HUES6 (cell line): ENCODE measurements around the gene CALCOCO1.

Source experiments
- H3K27ac ChIP-seq: 2 replicates; pipeline ENCODE4 v1.7.0; 2013; ENCODE audit warnings: low read depth, mild to moderate bottlenecking, low read length, inconsistent platforms
- H3K27me3 ChIP-seq: 2 replicates; pipeline ENCODE4 v1.6.1; 2013; ENCODE audit warnings: low read length; ENCODE audit not compliant: control insufficient read depth, insufficient read depth
- H3K36me3 ChIP-seq: 2 replicates; pipeline ENCODE4 v1.6.1; 2013; ENCODE audit warnings: low read length; ENCODE audit not compliant: control insufficient read depth, insufficient read depth
- H3K4me1 ChIP-seq: 2 replicates; pipeline ENCODE4 v1.6.1; 2013; ENCODE audit warnings: low read length; ENCODE audit not compliant: control insufficient read depth, insufficient read depth
- H3K4me3 ChIP-seq: 2 replicates; pipeline ENCODE4 v1.5.1; 2013; ENCODE audit warnings: low read depth, low read length
- H3K9ac ChIP-seq: one replicate; pipeline ENCODE4 v1.6.1; 2013; ENCODE audit warnings: mild to moderate bottlenecking, low read length
- H3K9me3 ChIP-seq: 2 replicates; pipeline ENCODE4 v1.6.1; 2013; ENCODE audit warnings: low read depth, low read length; ENCODE audit not compliant: control insufficient read depth, insufficient read depth

Gene CALCOCO1

DNA sequence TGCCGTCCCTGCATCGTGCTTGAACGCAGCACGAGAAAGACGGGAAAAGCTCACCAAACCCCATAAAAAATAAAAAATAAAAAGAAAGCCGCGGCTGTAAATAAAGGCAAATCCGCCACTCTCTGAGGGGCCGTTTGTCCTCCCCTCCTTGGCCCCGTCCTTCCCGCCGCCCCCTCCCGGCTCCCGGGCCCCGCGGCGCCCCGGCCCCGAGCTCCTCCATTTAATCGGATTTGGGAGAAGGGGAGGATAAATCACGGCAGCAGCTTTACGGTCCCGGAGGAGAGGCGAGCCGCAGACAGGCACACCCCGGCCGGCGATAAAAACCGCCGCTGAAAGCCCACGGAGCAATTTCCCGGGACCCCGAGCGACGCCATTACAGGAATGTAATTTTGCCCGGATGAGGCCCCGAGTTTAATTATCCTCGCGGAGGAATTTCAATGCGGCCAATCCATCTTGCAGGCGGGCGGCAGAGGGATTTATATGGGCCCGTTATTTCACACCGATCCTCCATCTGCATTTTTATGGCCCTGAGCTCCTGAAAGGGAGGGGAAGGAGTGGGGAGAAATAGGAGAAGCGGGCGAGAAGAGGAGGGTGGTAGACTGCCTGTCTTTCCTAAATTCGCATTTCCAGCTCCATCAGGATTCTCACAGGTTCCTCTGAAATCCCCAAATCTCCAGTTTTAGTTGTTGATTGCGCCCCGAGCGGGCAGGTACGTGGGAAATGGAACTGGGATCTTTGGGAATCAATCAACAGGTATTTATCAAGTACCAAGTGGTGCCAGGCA is 50.0 kb downstream of the CALCOCO1 start:
- peak overlapping the region; percentile 82 for H3K4me3 ChIP-seq
- H3K36me3 ChIP-seq = peaks cover 19% of the 10 kb centered on the region
- peak overlapping the region; percentile 73 for H3K9ac ChIP-seq
- peaks cover 18% of the 10 kb centered on the region for H3K4me1 ChIP-seq
- H3K9me3 ChIP-seq = no peaks in the 10 kb centered on the region
- H3K27ac ChIP-seq = peak overlapping the region; percentile 86
- no peaks in the 10 kb centered on the region; the same call in 1 of the 2 replicates for H3K27me3 ChIP-seq

GRCh38 chr12:53676656-53677015 is 50.6 kb downstream of the CALCOCO1 start:
- Histone ChIP-seq H3K4me1 (peaks cover 18% of the 10 kb centered on the region), H3K4me3 (peak overlapping the region; percentile 82), H3K9ac (peak overlapping the region; percentile 73), H3K36me3 (peaks cover 24% of the 10 kb centered on the region), H3K27me3 (no peaks in the 10 kb centered on the region; the same call in 1 of the 2 replicates), H3K27ac (peak overlapping the region; percentile 86), H3K9me3 (no peaks in the 10 kb centered on the region)

- H3K9me3 ChIP-seq = no peaks in the 10 kb centered on the region
- H3K4me3 ChIP-seq = peak within 1 kb of the TSS; percentile 82
- peak within 1 kb of the TSS; percentile 91 for H3K9ac ChIP-seq
- peaks cover 31% of the 10 kb centered on the region for H3K36me3 ChIP-seq
- H3K27ac ChIP-seq = peak within 1 kb of the TSS; percentile 86
- no peaks in the 10 kb centered on the region; the same call in 1 of the 2 replicates for H3K27me3 ChIP-seq
- H3K4me1 ChIP-seq = peaks cover 18% of the 10 kb centered on the region
These were observed 51.3 kb downstream of the CALCOCO1 start, which contains the start of gene ATP5MC2 for GRCh38 chr12:53675701-53676607. Gene ATP5MC2 (minus strand): TSS chr12:53676083. CDS start chr12:53672614, 3,469 bp downstream.

- Histone ChIP-seq H3K27me3 (no peaks in the 10 kb centered on the region; the same call in 1 of the 2 replicates), H3K36me3 (peaks cover 39% of the 10 kb centered on the region), H3K27ac (peak overlapping the region; percentile 72), H3K4me3 (peak overlapping the region; percentile 82), H3K4me1 (peaks cover 18% of the 10 kb centered on the region), H3K9me3 (no peaks in the 10 kb centered on the region), H3K9ac (peak overlapping the region; percentile 91)
These were observed 52.1 kb downstream of the CALCOCO1 start for GRCh38 chr12:53674977-53675700.

DNA sequence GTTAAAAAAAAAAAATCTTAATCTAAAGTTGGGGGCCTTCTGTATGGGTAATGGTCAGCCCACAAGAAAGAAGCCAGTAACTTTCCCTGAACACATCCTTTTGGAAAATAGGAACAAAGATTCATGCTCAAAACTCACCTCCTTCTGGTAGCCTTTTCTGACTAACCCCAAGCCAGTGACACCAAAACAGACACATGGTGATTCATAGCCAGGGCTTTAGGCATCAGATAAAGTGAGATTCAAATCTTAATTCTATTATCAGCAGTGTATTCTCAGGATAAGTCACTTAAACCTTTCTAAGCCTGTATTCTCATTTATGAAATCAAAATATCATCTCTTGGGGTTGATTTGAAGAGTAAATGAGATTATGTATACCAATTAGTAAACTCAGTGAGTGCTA is 56.3 kb downstream of the CALCOCO1 start:
- Histone ChIP-seq H3K36me3 (peaks cover 69% of the 10 kb centered on the region), H3K9ac (no peak overlapping the region)

DNA sequence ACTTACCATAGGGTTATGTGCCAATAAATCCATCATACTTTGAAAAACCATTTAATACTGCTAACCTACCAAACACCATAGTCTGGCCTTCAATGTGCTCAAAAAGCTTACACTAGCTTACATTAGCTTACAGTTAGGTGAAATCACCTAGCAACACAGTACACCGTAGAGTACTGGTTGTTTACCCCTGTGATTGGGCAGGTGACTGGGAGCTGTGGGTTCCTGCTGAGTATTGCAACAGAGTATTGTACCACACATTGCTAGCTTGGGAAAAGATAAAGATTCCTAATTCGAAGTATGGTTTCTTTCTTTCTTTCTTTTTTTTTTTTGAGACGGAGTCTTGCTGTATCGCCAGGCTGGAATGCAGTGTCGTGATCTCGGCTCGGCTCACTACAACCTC is 56.9 kb downstream of the CALCOCO1 start:
- Histone ChIP-seq H3K4me3 (no peak overlapping the region), H3K4me1 (peaks cover 5% of the 10 kb centered on the region; the same call in 1 of the 2 replicates), H3K36me3 (peaks cover 74% of the 10 kb centered on the region), H3K9ac (no peak overlapping the region), H3K9me3 (no peaks in the 10 kb centered on the region), H3K27me3 (no peaks in the 10 kb centered on the region), H3K27ac (no peak overlapping the region)

More for the DNA sequence above, 56.3 kb downstream of the CALCOCO1 start:
- peaks cover 6% of the 10 kb centered on the region; the same call in 1 of the 2 replicates for H3K4me1 ChIP-seq
- no peak overlapping the region for H3K4me3 ChIP-seq
- H3K9me3 ChIP-seq = no peaks in the 10 kb centered on the region
- no peak overlapping the region for H3K27ac ChIP-seq
- no peaks in the 10 kb centered on the region for H3K27me3 ChIP-seq

- peaks cover 76% of the 10 kb centered on the region for H3K36me3 ChIP-seq
- no peaks in the 10 kb centered on the region for H3K4me1 ChIP-seq
These were observed 60.2 kb downstream of the CALCOCO1 start for GRCh38 chr12:53667080-53667479.

DNA sequence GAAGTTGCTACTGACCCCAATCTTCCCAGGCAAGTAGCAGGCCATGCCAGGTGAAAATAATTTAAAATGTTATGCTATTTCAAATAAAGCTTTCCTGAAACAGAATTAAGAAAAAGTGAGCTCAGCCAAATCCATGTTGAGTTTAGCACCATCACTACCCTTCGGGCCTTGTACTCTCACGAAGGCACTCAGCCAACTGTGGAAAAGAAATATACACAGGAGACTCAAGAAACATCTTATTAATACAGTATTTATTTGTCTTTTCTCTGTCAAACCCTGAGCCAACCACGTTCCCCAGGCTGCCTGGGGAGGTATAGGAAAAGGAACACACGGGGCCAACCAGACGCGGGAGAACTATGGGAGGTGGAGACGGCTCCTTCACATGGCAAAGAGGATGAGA is 62.3 kb downstream of the CALCOCO1 start:
- no peaks in the 10 kb centered on the region for H3K27me3 ChIP-seq
- H3K9me3 ChIP-seq = no peaks in the 10 kb centered on the region
- no peaks in the 10 kb centered on the region for H3K4me1 ChIP-seq
- H3K27ac ChIP-seq = no peak overlapping the region
- no peak overlapping the region for H3K4me3 ChIP-seq
- peaks cover 57% of the 10 kb centered on the region for H3K36me3 ChIP-seq
- no peak overlapping the region for H3K9ac ChIP-seq

More at GRCh38 chr12:53667080-53667479, 60.2 kb downstream of the CALCOCO1 start:
- Histone ChIP-seq H3K9ac (no peak overlapping the region), H3K27ac (no peak overlapping the region), H3K27me3 (no peaks in the 10 kb centered on the region), H3K9me3 (no peaks in the 10 kb centered on the region), H3K4me3 (no peak overlapping the region)

- peaks cover 50% of the 10 kb centered on the region for H3K36me3 ChIP-seq
- no peak overlapping the region for H3K27ac ChIP-seq
- no peaks in the 10 kb centered on the region for H3K27me3 ChIP-seq
- peaks cover 3% of the 10 kb centered on the region; the same call in 1 of the 2 replicates for H3K4me1 ChIP-seq
- no peak overlapping the region for H3K4me3 ChIP-seq
- H3K9me3 ChIP-seq = no peaks in the 10 kb centered on the region
- H3K9ac ChIP-seq = no peak overlapping the region
These were observed 63.1 kb downstream of the CALCOCO1 start for GRCh38 chr12:53664191-53664590.

DNA sequence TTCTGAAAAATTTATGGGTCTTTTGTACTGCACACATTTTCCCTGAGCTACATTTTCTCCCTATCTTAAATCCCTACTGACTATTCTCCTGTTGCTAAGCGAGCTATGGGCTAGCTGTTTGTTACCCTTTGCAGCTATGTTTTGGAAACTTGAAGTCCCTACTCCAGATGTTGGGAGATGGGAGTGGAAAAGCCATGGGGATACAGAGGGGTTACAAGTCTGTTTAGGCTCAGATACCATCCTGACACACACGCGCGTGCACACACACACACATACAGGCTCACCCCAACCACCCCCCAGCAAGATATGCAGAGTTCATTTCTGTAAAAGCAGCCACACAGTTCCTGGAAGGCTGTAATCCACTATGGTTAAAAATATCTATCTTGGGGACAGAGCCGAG is 67.2 kb downstream of the CALCOCO1 start:
- peaks cover 22% of the 10 kb centered on the region for H3K36me3 ChIP-seq
- no peaks in the 10 kb centered on the region for H3K9me3 ChIP-seq
- no peak overlapping the region for H3K9ac ChIP-seq
- no peak overlapping the region for H3K27ac ChIP-seq
- no peak overlapping the region for H3K4me3 ChIP-seq
- peaks cover 12% of the 10 kb centered on the region for H3K4me1 ChIP-seq
- H3K27me3 ChIP-seq = no peaks in the 10 kb centered on the region
